NOMO-1 (cell line): ENCODE results near the gene GGN.
"Not testable (repeated sequence)": the region's sequence is repeated elsewhere in the genome, so short reads cannot be mapped to it uniquely, and the experiment has no call there.

ENCODE experiments used
- DNase-seq, 2 experiments: peaks; one replicate each; lab custom pipeline; 2025; ENCODE audit not compliant: unreplicated experiment in 2 of 2; lab: John Stamatoyannopoulos, UW

GGN gene

GRCh38 chr19:38412491-38412890, 24.7 kb upstream of the GGN start:
- no peak for DNase-seq

DNA sequence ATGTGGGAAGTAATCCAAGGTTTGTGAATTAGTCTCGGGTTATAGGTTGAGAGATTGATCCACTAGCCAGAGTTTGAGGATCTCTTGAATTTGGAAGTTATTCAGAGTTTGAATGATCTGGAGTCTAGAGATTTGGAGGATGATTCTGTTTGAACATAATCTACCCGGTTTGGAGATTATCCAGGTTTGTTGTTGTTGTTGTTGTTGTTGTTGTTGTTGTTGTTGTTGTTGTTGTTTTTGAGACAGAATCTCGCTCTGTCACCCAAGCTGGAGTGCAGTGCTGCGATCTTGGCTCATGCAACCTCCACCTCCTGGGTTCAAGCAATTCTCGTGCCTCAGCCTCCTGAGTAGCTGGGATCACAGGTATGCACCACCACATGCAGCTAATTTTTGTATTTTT, 24.1 kb upstream of the GGN start:
- DNase-seq, result not testable (repeated sequence)

DNA sequence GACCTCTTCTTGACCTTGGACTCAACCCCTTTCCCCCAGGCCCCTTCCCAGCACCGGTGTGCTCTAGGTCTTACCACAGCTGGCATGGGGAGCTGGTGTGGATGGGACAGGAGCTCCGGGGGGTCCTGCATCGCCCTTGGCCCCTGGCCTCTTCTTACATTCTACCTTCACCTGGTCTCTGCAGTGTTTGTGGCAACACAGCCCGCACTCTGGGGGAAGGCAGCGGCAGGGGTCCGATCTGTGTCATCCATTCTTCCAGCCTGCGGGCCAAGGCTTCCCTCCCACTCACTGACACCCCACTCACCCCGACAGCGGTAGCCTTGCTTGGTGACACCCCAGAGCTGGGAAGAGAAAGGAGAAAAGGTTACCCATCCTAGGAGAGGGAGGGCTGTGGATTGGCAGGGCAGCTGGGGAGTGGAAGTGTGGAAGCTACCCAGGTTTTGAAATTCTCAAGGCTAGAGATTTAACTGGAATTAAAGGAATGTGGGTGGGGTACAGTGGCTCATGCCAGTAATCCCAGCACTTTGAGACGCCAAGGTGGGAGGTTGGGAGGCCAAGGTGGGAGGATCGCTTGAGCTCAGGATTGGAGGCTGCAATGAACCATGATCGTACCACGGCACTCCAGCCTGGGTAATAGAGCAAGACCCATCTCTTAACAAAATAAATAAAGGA, 23.3 kb upstream of the GGN start:
- DNase-seq, result no peak

DNA sequence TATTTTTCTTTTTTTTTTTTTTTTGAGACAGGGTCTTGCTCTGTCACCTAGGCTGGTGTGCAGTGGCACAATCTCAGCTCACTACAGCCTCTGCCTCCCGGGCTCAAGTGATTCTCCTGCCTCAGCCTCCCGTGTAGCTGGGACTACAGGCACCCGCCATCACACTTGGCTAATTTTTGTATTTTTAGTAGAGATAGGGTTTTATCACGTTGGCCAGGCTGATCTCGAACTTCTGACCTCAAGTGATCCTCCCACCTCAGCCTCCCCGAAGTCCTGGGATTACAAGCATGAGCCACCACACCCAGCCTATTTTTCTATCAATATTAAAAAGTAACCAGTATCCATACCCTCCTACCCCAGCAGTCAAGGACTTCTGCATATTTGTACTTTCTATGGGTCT, 22.6 kb upstream of the GGN start:
- DNase-seq, result not testable (repeated sequence)

GRCh38 chr19:38409631-38410133, 21.8 kb upstream of the GGN start:
- no peak for DNase-seq

DNA sequence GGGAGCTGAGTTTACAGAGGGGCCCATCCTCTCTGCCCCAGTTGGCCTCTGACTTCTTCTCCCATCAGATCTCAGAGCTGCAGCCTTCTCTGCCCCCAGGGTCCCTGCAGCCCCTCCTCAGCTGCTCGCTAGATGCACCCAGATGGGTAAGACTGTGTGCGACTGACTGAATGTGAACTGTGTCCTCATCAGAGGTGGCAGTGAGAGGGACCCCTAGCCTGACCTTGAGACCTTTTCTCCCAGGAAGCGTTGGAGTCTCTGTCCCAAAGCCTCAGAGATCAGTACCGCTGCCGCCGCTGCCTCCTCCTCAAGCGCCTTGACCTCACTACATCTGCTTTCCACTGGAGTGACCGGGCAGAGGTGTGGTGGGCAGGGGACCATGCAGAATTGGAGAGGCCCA, 17.4 kb upstream of the GGN start:
- DNase-seq, result no peak

DNA sequence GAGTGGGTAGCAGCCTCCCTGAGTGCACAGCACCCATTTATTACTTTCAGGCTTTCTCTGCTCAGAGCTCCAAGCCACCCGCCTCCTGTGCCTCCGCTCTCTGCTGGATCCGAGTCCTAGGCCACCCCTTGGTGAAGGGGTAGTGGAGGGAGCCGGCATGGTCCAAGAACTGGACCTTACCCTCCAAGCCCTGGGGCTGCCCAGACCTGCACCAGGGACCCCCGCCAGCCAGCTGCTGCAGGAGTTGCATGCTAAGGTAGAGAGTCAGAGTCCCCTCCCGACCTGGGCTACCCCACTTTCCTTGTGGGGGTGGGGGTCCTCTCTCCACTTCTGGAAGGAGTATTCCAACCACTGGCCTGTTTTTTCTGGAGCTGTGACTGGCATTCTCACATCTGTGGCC, 17.0 kb upstream of the GGN start:
- no peak for DNase-seq

DNA sequence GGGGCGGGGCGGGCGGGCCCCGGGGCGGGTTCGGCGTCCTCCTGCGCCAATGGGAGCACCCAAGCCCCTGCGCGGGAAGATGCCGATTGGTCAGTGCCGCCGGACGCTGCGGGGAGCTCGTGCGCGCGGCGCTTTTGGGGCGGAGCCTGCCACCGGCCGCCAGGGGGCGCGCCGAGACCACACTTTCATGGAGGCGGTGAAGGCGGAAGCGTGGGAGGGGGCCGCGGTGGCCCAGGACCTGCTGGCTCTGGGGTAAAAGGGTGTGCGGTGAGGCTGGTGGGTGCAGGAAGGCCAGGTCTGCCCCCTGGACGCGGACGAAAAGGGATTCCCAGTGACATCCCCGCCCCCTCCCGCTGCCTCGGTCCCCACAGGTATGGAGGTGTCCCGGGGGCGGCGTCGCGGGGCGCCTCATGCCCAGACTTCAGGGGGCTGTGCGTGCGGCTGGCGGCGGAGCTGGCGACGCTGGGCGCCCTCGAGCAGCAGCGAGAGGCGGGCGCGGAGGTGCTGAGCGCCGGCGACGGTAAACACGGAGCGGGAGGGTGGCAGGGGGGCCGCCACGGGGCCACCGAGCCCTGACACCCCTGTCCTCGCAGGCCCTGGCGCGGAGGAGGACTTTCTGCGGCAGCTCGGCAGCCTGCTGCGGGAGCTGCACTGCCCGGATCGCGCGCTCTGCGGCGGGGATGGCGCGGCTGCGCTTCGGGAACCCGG, 15.3 kb upstream of the GGN start, which contains the start of gene FAM98C:
TSS of gene FAM98C (plus strand) at position 127 of the 708 bp plus-strand sequence. CDS start at position 188, 61 bp downstream.
- peak; percentile 96 for DNase-seq

GRCh38 chr19:38402623-38402966, 14.8 kb upstream of the GGN start:
- DNase-seq, result no peak

GRCh38 chr19:38401148-38401547, 13.3 kb upstream of the GGN start:
- DNase-seq, result no peak

DNA sequence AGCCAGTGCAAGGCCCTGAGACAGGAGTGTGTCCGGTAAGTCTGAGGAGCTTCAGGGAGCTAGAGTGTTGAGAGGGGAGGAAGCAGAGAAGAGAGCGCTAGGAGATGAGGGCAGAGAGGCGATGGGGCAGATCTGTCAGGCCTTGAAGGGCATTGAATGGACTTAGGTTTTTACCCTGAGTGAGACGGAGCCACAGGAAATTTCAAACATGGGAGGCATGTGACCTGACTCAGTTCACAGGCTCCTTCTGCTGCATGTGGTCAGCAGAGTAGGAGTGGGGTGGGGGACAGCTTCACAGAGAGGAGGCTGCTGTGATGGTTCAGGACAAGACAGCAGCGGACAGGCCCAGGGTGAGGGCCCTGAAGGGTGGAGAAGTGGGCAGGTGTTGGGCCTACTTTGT, 12.5 kb upstream of the GGN start:
- DNase-seq, result no peak

- no peak for DNase-seq
Measured at GRCh38 chr19:38399537-38399936, 11.7 kb upstream of the GGN start.

- no peak for DNase-seq
Measured at GRCh38 chr19:38399081-38399480, 11.2 kb upstream of the GGN start.

DNA sequence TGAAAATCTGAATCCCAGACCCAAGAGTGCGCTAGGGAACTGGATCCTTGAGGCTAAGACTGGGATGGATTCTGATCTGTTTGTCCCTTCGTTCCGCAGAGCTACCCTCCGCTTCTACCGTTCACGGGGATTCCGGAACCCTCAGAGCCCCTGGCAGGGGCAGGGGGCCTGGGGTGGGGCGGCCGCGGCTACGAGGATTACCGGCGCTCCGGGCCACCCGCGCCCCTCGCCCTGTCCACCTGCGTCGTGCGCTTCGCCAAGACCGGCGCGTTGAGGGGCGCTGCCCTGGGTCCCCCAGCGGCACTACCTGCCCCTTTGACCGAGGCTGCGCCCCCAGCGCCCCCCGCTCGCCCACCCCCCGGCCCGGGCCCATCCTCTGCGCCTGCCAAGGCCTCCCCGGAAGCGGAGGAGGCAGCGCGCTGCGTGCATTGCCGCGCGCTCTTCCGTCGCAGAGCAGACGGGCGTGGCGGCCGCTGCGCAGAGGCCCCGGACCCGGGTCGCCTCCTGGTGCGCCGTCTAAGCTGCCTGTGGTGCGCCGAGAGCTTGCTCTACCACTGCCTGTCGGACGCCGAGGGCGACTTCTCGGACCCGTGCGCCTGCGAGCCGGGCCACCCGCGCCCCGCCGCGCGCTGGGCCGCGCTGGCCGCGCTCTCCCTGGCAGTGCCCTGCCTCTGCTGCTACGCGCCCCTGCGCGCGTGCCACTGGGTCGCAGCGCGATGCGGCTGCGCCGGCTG, 7.7 kb upstream of the GGN start:
- no peak for DNase-seq

- DNase-seq, result no peak
Measured at GRCh38 chr19:38394488-38394887, 6.7 kb upstream of the GGN start.

DNA sequence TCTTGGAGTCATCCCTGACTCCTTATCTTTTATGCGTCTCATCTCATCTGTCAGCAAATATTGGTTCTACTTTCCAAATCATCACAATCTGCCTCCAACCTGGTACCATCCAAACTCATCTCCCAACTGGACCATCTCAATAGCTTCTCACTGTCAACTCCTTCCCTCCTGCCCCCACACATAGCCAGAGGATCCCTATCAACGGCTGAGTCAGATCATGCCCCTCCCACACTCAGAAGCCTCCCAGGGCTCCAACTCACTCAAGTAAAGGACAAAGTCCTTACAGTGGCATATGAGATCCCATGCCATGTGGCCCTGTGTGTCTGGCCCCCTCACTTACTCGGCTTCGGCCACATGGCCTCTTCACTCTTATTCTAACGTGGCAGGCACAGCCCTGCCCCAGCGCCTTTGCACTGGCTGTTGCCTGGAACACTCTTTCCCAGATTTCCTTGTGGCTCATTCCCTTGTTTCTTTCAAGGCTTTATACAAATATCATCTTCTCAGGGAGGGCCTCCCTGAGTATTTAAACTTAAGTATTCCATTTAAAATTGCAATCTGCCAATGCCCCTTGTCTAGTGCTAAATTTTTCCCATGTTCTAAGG, 5.0 kb upstream of the GGN start:
- DNase-seq, result no peak

- no peak for DNase-seq
Measured at GRCh38 chr19:38391911-38392464, 4.2 kb upstream of the GGN start.

GRCh38 chr19:38389957-38390924, 2.4 kb upstream of the GGN start:
- DNase-seq, result no peak

GRCh38 chr19:38389101-38389925, 1.5 kb upstream of the GGN start:
- DNase-seq, result no peak
